HEK293 (cell line): ENCODE results near the gene SYNGR3.
"Not testable (repeated sequence)": the region's sequence is repeated elsewhere in the genome, so short reads cannot be mapped to it uniquely, and the experiment has no call there.

Source experiments
- CTCF ChIA-PET: fragments of 350-600 bp; formaldehyde crosslinking; extraction: SDS; loops from one replicate; lab custom pipeline; 2021; ENCODE audit warnings: antibody characterized with exemption; lab: Yijun Ruan, JAX
- POLR2A ChIA-PET: fragments of 300-600 bp; formaldehyde crosslinking; extraction: SDS; loops from one replicate; lab custom pipeline; 2020; ENCODE audit warnings: antibody characterized with exemption, inconsistent platforms; lab: Yijun Ruan, JAX
- H3K27ac ChIP-seq: fragments of 200-500 bp; sonication (Bioruptor generic); 2 replicates; pipeline ENCODE4 v1.5.1; 2014; ENCODE audit warnings: low read depth, low read length, control low read depth, inconsistent platforms; ENCODE audit errors: extremely low read depth
- H3K36me3 ChIP-seq, 2 experiments: fragments of 200-500 bp in 1 of 2; sonication (Bioruptor generic) in 1 of 2; 1 replicate in 1 of 2; 2 replicates in 1 of 2; pipeline ENCODE4 v1.5.1; 2014 to 2017; ENCODE audit warnings: inconsistent platforms in 2 of 2, low read length in 2 of 2; ENCODE audit not compliant: control insufficient read depth in 2 of 2, insufficient read depth in 1 of 2
- H3K4me1 ChIP-seq: fragments of 200-500 bp; sonication (Bioruptor generic); 2 replicates; pipeline ENCODE4 v1.5.1; 2014; ENCODE audit warnings: mild to moderate bottlenecking, low read length, inconsistent platforms; ENCODE audit not compliant: control insufficient read depth, insufficient read depth
- H3K4me3 ChIP-seq: 2 replicates; pipeline ENCODE4 v1.5.1; 2011; ENCODE audit warnings: low read depth, mild to moderate bottlenecking, control low read depth, low read length, moderate library complexity
- H3K9me3 ChIP-seq: fragments of 200-500 bp; sonication (Bioruptor generic); 2 replicates; pipeline ENCODE4 v1.5.1; 2014; ENCODE audit warnings: low read depth, low read length, inconsistent platforms; ENCODE audit not compliant: control insufficient read depth, insufficient read depth
- EGR2 ChIP-seq: fragments of 450-650 bp; formaldehyde crosslinking; IDR thresholded peaks from 2 replicates; pipeline ENCODE4 v1.5.1; 2016; ENCODE audit warnings: low read depth, missing biosample characterization, missing genetic modification characterization
- KLF17 ChIP-seq: fragments of 450-650 bp; formaldehyde crosslinking; IDR thresholded peaks from 2 replicates; pipeline ENCODE4 v1.5.1; 2016; ENCODE audit warnings: missing biosample characterization, missing genetic modification characterization
- SCRT1 ChIP-seq: fragments of 450-650 bp; formaldehyde crosslinking; IDR thresholded peaks from 2 replicates; pipeline ENCODE4 v1.5.1; 2016; ENCODE audit warnings: missing biosample characterization, missing genetic modification characterization, borderline replicate concordance
- SP7 ChIP-seq: fragments of 450-650 bp; formaldehyde crosslinking; IDR thresholded peaks from 2 replicates; pipeline ENCODE4 v1.5.1; 2016; ENCODE audit warnings: missing biosample characterization, missing genetic modification characterization
- YY1 ChIP-seq: fragments of 450-650 bp; formaldehyde crosslinking; IDR thresholded peaks from 2 replicates; pipeline ENCODE4 v1.5.1; 2018; ENCODE audit warnings: missing biosample characterization, missing genetic modification characterization
- ZBTB6 ChIP-seq: fragments of 450-650 bp; formaldehyde crosslinking; IDR thresholded peaks from 2 replicates; pipeline ENCODE4 v1.5.1; 2017; ENCODE audit warnings: missing biosample characterization, missing genetic modification characterization
- ZFP41 ChIP-seq: fragments of 450-650 bp; formaldehyde crosslinking; IDR thresholded peaks from 2 replicates; pipeline ENCODE4 v1.5.1; 2016; ENCODE audit warnings: missing biosample characterization, missing genetic modification characterization, borderline replicate concordance
- ZNF155 ChIP-seq: fragments of 450-650 bp; formaldehyde crosslinking; IDR thresholded peaks from 2 replicates; pipeline ENCODE4 v1.5.1; 2016; ENCODE audit warnings: missing biosample characterization, missing genetic modification characterization
- ZNF239 ChIP-seq: fragments of 450-650 bp; formaldehyde crosslinking; IDR thresholded peaks from 2 replicates; pipeline ENCODE4 v1.5.1; 2016; ENCODE audit warnings: missing biosample characterization, missing genetic modification characterization
- ZNF280D ChIP-seq: fragments of 450-650 bp; formaldehyde crosslinking; IDR thresholded peaks from 2 replicates; pipeline ENCODE4 v1.5.1; 2016; ENCODE audit warnings: missing biosample characterization, missing genetic modification characterization
- ZNF366 ChIP-seq: fragments of 450-650 bp; formaldehyde crosslinking; conservative IDR thresholded peaks from 2 replicates; pipeline ENCODE4 v1.5.1; 2016; ENCODE audit warnings: missing biosample characterization, missing genetic modification characterization
- ZNF701 ChIP-seq: fragments of 450-650 bp; formaldehyde crosslinking; IDR thresholded peaks from 2 replicates; pipeline ENCODE4 v1.5.1; 2016; ENCODE audit warnings: missing biosample characterization, missing genetic modification characterization
- TF ChIP-seq, protein P1 (sequence below): fragments of 450-650 bp; formaldehyde crosslinking; IDR thresholded peaks from 2 replicates; pipeline ENCODE4 v1.5.1; 2016; ENCODE audit warnings: missing biosample characterization, missing genetic modification characterization
- TF ChIP-seq, protein P2 (sequence below): fragments of 450-650 bp; formaldehyde crosslinking; IDR thresholded peaks from 2 replicates; pipeline ENCODE4 v1.5.1; 2017; ENCODE audit warnings: missing biosample characterization, missing genetic modification characterization
- TF ChIP-seq, protein P3 (sequence below): fragments of 450-650 bp; formaldehyde crosslinking; IDR thresholded peaks from 2 replicates; pipeline ENCODE4; 2016; ENCODE audit warnings: missing biosample characterization, missing genetic modification characterization
- TF ChIP-seq, protein P4 (sequence below): fragments of 450-650 bp; formaldehyde crosslinking; IDR thresholded peaks from 2 replicates; pipeline ENCODE4 v1.5.1; 2016; ENCODE audit warnings: missing biosample characterization, missing genetic modification characterization
- TF ChIP-seq, protein P5 (sequence below): fragments of 450-650 bp; formaldehyde crosslinking; IDR thresholded peaks from 2 replicates; pipeline ENCODE4 v1.5.0; 2017; ENCODE audit warnings: missing biosample characterization, missing genetic modification characterization, borderline replicate concordance

Gene SYNGR3

GRCh38 chr16:2011726-2012125, 22.0 kb downstream of the SYNGR3 start:
- not testable (repeated sequence) for H3K9me3 ChIP-seq, H3K4me3 ChIP-seq
- CTCF ChIA-PET = interaction anchor here (0.9 to 2.5 kb wide), 6 partner anchors 8 to 142 kb away, joined by 3 to 11 read pairs (median 6); no protein-coding TSS in a partner anchor
- POLR2A ChIA-PET = interaction anchor here (0.6 to 2.0 kb wide), 4 partner anchors 8 to 496 kb away, joined by 5 to 11 read pairs (median 6); partner anchors contain the start of genes RPS2 and TRAF7
- H3K36me3 ChIP-seq = peaks cover 0 to 14% of the 10 kb centered on the region in 2 experiments; a peak in 1 of 3 replicates
- TF ChIP-seq, protein P1, sequence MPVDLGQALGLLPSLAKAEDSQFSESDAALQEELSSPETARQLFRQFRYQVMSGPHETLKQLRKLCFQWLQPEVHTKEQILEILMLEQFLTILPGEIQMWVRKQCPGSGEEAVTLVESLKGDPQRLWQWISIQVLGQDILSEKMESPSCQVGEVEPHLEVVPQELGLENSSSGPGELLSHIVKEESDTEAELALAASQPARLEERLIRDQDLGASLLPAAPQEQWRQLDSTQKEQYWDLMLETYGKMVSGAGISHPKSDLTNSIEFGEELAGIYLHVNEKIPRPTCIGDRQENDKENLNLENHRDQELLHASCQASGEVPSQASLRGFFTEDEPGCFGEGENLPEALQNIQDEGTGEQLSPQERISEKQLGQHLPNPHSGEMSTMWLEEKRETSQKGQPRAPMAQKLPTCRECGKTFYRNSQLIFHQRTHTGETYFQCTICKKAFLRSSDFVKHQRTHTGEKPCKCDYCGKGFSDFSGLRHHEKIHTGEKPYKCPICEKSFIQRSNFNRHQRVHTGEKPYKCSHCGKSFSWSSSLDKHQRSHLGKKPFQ (tag by site-specific recombination) = peak; percentile 95
- TF ChIP-seq, all 188 proteins: peak for 1; not testable (repeated sequence) for 187
- not testable (repeated sequence) for H3K27ac ChIP-seq
- H3K4me1 ChIP-seq = peaks cover 27% of the 10 kb centered on the region

DNA sequence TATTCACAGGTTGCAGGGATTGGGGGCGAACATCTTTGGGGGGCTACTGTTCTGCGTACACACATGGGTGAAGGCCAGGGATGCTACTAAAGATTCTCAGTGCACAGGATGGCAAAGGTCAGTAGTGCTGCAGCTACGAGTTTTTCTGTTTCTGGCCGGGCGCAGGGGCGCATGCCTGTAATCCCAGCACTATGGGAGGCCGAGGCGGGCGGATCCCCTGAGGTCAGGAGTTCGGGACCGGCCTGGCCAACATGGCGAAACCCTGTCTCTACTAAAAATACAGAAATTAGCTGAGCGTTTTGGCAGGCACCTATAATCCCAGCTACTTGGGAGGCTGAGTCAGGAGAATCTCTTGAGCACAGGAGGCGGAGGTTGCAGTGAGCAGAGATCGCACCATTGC, 23.8 kb downstream of the SYNGR3 start:
- Histone ChIP-seq H3K4me3 (no peak overlapping the region), H3K27ac (no peak overlapping the region), H3K4me1 (peaks cover 9% of the 10 kb centered on the region), H3K36me3 (peaks cover 0 to under 1% of the 10 kb centered on the region in 2 experiments; a peak in 1 of 3 replicates), H3K9me3 (no peaks in the 10 kb centered on the region)
- ChIA-PET POLR2A (interaction anchor here (1.9 kb wide), 1 partner anchor 49 kb away, joined by 5 read pairs; the partner anchor contains the start of gene RPS2), CTCF (interaction anchor here (1.1 to 2.5 kb wide), 3 partner anchors 9 to 138 kb away, joined by 3 to 11 read pairs (median 11); no protein-coding TSS in a partner anchor)
- TF ChIP-seq SP7 (no peak), ZFP41 (tag by site-specific recombination) (no peak), ZNF239 (tag by site-specific recombination) (no peak), ZNF280D (tag by site-specific recombination) (no peak), YY1 (tag by site-specific recombination) (no peak), SCRT1 (tag by site-specific recombination) (no peak), ZNF366 (tag by site-specific recombination) (no peak), ZNF701 (tag by site-specific recombination) (no peak), ZBTB6 (no peak), ZNF155 (tag by site-specific recombination) (no peak), EGR2 (tag by site-specific recombination) (no peak), KLF17 (tag by site-specific recombination) (no peak)
- TF ChIP-seq, protein P2, sequence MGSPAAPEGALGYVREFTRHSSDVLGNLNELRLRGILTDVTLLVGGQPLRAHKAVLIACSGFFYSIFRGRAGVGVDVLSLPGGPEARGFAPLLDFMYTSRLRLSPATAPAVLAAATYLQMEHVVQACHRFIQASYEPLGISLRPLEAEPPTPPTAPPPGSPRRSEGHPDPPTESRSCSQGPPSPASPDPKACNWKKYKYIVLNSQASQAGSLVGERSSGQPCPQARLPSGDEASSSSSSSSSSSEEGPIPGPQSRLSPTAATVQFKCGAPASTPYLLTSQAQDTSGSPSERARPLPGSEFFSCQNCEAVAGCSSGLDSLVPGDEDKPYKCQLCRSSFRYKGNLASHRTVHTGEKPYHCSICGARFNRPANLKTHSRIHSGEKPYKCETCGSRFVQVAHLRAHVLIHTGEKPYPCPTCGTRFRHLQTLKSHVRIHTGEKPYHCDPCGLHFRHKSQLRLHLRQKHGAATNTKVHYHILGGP (tag by site-specific recombination) = no peak
- TF ChIP-seq, protein P3, sequence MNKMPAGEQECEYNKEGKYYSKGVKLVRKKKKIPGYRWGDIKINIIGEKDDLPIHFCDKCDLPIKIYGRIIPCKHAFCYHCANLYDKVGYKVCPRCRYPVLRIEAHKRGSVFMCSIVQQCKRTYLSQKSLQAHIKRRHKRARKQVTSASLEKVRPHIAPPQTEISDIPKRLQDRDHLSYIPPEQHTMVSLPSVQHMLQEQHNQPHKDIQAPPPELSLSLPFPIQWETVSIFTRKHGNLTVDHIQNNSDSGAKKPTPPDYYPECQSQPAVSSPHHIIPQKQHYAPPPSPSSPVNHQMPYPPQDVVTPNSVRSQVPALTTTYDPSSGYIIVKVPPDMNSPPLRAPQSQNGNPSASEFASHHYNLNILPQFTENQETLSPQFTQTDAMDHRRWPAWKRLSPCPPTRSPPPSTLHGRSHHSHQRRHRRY (tag by site-specific recombination) = no peak
- TF ChIP-seq, protein P4, sequence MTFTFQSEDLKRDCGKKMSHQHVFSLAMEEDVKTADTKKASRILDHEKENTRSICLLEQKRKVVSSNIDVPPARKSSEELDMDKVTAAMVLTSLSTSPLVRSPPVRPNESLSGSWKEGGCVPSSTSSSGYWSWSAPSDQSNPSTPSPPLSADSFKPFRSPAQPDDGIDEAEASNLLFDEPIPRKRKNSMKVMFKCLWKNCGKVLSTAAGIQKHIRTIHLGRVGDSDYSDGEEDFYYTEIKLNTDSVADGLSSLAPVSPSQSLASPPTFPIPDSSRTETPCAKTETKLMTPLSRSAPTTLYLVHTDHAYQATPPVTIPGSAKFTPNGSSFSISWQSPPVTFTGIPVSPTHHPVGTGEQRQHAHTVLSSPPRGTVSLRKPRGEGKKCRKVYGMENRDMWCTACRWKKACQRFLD (tag by site-specific recombination) = no peak
- TF ChIP-seq, protein P1 (tag by site-specific recombination) = no peak
- TF ChIP-seq, protein P5, sequence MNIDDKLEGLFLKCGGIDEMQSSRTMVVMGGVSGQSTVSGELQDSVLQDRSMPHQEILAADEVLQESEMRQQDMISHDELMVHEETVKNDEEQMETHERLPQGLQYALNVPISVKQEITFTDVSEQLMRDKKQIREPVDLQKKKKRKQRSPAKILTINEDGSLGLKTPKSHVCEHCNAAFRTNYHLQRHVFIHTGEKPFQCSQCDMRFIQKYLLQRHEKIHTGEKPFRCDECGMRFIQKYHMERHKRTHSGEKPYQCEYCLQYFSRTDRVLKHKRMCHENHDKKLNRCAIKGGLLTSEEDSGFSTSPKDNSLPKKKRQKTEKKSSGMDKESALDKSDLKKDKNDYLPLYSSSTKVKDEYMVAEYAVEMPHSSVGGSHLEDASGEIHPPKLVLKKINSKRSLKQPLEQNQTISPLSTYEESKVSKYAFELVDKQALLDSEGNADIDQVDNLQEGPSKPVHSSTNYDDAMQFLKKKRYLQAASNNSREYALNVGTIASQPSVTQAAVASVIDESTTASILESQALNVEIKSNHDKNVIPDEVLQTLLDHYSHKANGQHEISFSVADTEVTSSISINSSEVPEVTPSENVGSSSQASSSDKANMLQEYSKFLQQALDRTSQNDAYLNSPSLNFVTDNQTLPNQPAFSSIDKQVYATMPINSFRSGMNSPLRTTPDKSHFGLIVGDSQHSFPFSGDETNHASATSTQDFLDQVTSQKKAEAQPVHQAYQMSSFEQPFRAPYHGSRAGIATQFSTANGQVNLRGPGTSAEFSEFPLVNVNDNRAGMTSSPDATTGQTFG (tag by site-specific recombination) = no peak
